ENCODE measurements around the gene SHROOM1. TPM values are rescaled to one million over a fixed set of nuclear protein-coding genes. Genes with fewer than 3 reads are reported as not detected.

SHROOM1 gene
- total and polyA plus RNA-seq, 2 experiments from 2014 or later = 2.5 to 5.4 TPM

GRCh38 chr5:132780577-132780976 is 49.9 kb downstream of the SHROOM1 start (continued):
- TF ChIP-seq ETS1 (IDR thresholded peaks at IDR 0.05) (no peak), CREB1 (CRISPR knock-in tag; IDR thresholded peaks at IDR 0.05; ENCODE audit: low read depth) (no peak), POLR2AphosphoS5 (IDR thresholded peaks at IDR 0.05; ENCODE audit: low read depth) (no peak)
- TF ChIP-seq, protein P1, sequence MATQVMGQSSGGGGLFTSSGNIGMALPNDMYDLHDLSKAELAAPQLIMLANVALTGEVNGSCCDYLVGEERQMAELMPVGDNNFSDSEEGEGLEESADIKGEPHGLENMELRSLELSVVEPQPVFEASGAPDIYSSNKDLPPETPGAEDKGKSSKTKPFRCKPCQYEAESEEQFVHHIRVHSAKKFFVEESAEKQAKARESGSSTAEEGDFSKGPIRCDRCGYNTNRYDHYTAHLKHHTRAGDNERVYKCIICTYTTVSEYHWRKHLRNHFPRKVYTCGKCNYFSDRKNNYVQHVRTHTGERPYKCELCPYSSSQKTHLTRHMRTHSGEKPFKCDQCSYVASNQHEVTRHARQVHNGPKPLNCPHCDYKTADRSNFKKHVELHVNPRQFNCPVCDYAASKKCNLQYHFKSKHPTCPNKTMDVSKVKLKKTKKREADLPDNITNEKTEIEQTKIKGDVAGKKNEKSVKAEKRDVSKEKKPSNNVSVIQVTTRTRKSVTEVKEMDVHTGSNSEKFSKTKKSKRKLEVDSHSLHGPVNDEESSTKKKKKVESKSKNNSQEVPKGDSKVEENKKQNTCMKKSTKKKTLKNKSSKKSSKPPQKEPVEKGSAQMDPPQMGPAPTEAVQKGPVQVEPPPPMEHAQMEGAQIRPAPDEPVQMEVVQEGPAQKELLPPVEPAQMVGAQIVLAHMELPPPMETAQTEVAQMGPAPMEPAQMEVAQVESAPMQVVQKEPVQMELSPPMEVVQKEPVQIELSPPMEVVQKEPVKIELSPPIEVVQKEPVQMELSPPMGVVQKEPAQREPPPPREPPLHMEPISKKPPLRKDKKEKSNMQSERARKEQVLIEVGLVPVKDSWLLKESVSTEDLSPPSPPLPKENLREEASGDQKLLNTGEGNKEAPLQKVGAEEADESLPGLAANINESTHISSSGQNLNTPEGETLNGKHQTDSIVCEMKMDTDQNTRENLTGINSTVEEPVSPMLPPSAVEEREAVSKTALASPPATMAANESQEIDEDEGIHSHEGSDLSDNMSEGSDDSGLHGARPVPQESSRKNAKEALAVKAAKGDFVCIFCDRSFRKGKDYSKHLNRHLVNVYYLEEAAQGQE (IDR thresholded peaks at IDR 0.05; ENCODE audit: unreplicated experiment) = no peak

- H2AFZ ChIP-seq = no peak overlapping the region
- Mint-ChIP-seq H3K4me3 (no peak overlapping the region), H3K9me3 (no peaks in the 10 kb centered on the region), H3K27ac (no peak overlapping the region), H3K4me1 (peaks cover 24% of the 10 kb centered on the region), H3K36me3 (ENCODE audit: low read depth) (no peaks in the 10 kb centered on the region), H3K27me3 (ENCODE audit: insufficient read depth, low read depth, poor library complexity) (peaks cover 23% of the 10 kb centered on the region)
- no peaks in the 10 kb centered on the region for H3F3A ChIP-seq (replicated peaks; ENCODE audit: low read depth)
- ATAC-seq = no peak
- DNase-seq (ENCODE audit: low spot score) = no peak
- H4K20me1 ChIP-seq (replicated peaks; ENCODE audit: insufficient read depth) = 0 out of 2 replicates have a peak, but pooled peaks cover 4% of the 10 kb centered on the region
- H3K27ac ChIP-seq (ENCODE audit: low read depth) = no peak overlapping the region
- no peak overlapping the region for H3K4me2 ChIP-seq
- H3K79me2 ChIP-seq (replicated peaks; ENCODE audit: insufficient read depth) = no peaks in the 10 kb centered on the region; the same call in 1 of the 2 replicates
- no peaks in the 10 kb centered on the region for H3K9me2 ChIP-seq (ENCODE audit: insufficient read depth)
- H3K27me3 ChIP-seq (ENCODE audit: insufficient read depth) = peaks cover 70% of the 10 kb centered on the region
- no peak overlapping the region for H3K4me3 ChIP-seq
- H3K36me3 ChIP-seq (ENCODE audit: insufficient read depth) = no peaks in the 10 kb centered on the region
- H3K4me1 ChIP-seq (ENCODE audit: insufficient read depth) = peaks cover 18% of the 10 kb centered on the region
- TF ChIP-seq EZH2 (IDR thresholded peaks at IDR 0.05; ENCODE audit: low read depth, unreplicated experiment) = no peak
- no peak for TF ChIP-seq JUNB (IDR thresholded peaks at IDR 0.05; ENCODE audit: unreplicated experiment)
- no peak for TF ChIP-seq ZNF462 (CRISPR knock-in tag; IDR thresholded peaks at IDR 0.05)
- TF ChIP-seq POLR2AphosphoS5 (IDR thresholded peaks at IDR 0.05; ENCODE audit: low read depth) = no peak
- TF ChIP-seq, protein P1 (IDR thresholded peaks at IDR 0.05; ENCODE audit: unreplicated experiment) = no peak
- TF ChIP-seq, protein P2, sequence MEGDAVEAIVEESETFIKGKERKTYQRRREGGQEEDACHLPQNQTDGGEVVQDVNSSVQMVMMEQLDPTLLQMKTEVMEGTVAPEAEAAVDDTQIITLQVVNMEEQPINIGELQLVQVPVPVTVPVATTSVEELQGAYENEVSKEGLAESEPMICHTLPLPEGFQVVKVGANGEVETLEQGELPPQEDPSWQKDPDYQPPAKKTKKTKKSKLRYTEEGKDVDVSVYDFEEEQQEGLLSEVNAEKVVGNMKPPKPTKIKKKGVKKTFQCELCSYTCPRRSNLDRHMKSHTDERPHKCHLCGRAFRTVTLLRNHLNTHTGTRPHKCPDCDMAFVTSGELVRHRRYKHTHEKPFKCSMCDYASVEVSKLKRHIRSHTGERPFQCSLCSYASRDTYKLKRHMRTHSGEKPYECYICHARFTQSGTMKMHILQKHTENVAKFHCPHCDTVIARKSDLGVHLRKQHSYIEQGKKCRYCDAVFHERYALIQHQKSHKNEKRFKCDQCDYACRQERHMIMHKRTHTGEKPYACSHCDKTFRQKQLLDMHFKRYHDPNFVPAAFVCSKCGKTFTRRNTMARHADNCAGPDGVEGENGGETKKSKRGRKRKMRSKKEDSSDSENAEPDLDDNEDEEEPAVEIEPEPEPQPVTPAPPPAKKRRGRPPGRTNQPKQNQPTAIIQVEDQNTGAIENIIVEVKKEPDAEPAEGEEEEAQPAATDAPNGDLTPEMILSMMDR (conservative IDR thresholded peaks at IDR 0.05; ENCODE audit: low read depth in 2 of 2) = no peak
- no peak for TF ChIP-seq CREB1 (CRISPR knock-in tag; IDR thresholded peaks at IDR 0.05; ENCODE audit: low read depth)
These were observed 50.5 kb downstream of the SHROOM1 start for GRCh38 chr5:132779961-132780360.
